WI38 (cell line): ENCODE data around the gene CAPN7.

Experiments used
- H3K4me3 ChIP-seq: 2 replicates; pipeline ENCODE4 v1.5.1; 2011; ENCODE audit warnings: low read depth, mild to moderate bottlenecking, control low read depth, low read length
- TF ChIP-seq, protein P1 (sequence below): IDR thresholded peaks from 2 replicates; pipeline ENCODE4 v1.5.1; 2012; ENCODE audit warnings: low read depth, mild to moderate bottlenecking, control low read depth, low read length

CAPN7 gene

GRCh38 chr3:15283702-15284101 lies 77.7 kb downstream of the CAPN7 start:
- no peak overlapping the region for H3K4me3 ChIP-seq
- TF ChIP-seq, protein P1, sequence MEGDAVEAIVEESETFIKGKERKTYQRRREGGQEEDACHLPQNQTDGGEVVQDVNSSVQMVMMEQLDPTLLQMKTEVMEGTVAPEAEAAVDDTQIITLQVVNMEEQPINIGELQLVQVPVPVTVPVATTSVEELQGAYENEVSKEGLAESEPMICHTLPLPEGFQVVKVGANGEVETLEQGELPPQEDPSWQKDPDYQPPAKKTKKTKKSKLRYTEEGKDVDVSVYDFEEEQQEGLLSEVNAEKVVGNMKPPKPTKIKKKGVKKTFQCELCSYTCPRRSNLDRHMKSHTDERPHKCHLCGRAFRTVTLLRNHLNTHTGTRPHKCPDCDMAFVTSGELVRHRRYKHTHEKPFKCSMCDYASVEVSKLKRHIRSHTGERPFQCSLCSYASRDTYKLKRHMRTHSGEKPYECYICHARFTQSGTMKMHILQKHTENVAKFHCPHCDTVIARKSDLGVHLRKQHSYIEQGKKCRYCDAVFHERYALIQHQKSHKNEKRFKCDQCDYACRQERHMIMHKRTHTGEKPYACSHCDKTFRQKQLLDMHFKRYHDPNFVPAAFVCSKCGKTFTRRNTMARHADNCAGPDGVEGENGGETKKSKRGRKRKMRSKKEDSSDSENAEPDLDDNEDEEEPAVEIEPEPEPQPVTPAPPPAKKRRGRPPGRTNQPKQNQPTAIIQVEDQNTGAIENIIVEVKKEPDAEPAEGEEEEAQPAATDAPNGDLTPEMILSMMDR = no peak

DNA sequence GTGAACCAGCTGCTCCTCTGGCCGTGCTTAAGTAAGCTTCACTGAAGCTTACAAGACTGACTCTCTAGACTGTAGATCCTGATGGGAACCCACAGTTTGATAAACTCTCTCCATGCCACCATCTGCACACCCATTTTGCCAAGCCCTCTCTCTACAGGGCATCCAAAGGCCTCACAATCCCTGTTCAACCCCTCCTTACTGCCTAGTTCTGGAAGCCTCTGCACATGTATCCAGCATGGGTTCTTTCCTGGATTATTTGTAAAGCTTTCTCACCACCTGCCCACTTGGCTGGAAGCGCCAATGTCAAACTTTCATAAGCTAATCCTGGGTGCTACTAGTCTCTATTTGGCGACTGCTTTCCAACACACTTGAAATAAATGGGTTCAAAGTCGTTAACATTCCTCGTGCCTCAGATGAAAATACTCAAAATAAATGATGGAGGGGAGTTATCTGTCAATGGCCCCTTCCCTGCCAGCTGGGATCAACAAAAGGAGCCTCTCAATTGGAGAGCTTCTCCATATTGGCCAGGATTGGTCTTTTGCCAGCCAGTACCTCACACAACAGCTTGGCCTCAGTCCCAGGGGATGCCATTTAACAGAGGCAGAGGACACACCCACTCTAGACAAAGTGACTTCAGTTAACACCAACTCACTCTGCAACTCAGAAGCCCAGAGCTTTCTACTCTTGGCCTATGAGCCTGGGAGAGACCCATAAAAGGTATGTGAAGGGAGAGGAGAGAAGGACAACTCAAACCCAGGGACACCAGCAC lies 78.3 kb downstream of the CAPN7 start:
- TF ChIP-seq, protein P1 = no peak
- H3K4me3 ChIP-seq = no peak overlapping the region

DNA sequence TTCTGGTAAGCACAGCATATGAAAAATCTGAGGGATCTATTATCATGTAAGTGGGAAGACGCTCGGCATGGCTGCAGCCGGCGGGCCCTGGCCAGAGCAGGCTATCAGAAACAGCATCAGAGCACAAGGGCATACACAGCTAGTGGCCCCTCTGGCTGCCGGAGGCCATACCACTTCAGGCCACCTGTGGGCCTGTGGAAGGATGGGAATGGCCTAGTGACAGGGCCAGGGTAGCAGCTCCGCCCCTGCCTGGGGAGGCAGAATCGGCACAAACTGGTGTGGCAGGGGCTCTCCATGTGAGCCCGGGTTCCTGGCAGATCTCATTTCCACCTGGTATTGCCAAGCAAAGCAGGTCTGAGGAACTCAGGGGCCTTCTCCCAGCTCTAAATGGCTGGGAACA lies 80.0 kb downstream of the CAPN7 start:
- H3K4me3 ChIP-seq = no peak overlapping the region
- TF ChIP-seq, protein P1 = no peak

DNA sequence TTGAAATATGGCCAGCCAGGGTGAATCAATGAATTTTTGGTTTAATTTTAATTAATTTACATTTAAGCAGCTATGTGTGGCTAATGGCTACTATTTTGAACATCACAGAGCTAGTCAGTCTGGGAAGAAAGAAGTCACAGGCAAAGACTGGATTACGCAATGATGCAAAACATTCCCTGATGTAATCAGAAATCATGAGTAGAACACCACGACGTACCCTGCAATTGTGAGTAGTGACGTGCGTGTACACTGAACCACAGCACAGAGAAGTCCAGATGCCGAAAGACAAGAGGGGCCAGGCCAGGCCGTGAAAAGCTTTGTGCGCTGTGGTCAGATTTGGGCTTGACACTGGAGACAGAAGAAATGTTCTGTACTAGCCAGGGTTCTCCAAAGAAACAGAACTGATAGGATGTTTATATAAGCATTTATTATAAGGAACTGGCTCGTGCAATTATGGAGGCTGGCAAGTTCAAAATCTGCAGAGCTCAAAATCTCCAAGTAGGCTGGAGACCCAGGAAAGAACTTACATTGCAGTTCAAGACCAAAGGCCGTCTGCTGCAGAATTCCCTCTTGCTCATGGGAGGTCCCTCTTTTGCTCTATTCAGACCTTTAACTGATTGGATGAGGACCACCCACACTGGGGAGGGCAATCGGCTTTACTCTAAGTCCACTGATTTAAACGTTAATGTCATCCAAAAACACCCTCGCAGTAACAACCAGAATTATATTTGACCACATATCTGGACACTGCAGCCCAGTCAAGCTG lies 81.7 kb downstream of the CAPN7 start:
- no peak overlapping the region for H3K4me3 ChIP-seq
- TF ChIP-seq, protein P1 = no peak

- TF ChIP-seq, protein P1 = no peak
These were observed 82.4 kb downstream of the CAPN7 start for GRCh38 chr3:15288331-15289035.

GRCh38 chr3:15289661-15290060 lies 83.6 kb downstream of the CAPN7 start:
- no peak overlapping the region for H3K4me3 ChIP-seq
- TF ChIP-seq, protein P1 = no peak

More at GRCh38 chr3:15288331-15289035, 82.4 kb downstream of the CAPN7 start:
- H3K4me3 ChIP-seq = no peak overlapping the region
